Astrocyte (in vitro differentiated cells and primary cell): Measurements from ENCODE around the gene EIF4G3.

ENCODE experiments used
- EZH2 ChIP-seq: IDR thresholded peaks from 2 replicates; pipeline ENCODE4 v1.6.1; 2012; ENCODE audit warnings: mild to moderate bottlenecking, low read length, inconsistent platforms; ENCODE audit not compliant: insufficient read depth
- TF ChIP-seq, protein P1 (sequence below): IDR thresholded peaks from 2 replicates; pipeline ENCODE4 v1.5.1; 2011; ENCODE audit warnings: low read depth, mild to moderate bottlenecking, inconsistent platforms, low read length, moderate library complexity; ENCODE audit not compliant: insufficient read depth

DNA sequence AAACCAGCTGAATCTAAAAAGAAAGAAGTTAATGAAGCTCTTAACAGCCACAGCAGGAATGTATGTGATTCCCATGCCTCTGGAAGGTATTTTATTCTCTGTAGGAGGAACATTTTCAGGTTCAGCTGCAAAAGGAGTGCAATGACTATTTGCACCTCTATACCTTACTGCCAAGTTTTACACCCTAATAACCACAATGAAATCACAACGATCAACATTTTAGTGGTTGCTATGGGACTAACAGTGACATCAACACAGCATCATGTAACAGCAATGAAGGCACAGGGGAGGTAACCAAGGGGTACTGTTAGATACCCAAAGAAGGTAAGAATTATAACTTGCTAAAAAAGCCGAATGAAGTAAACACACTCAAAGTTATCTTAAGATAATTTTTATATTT is 273.3 kb downstream of the EIF4G3 start:
- TF ChIP-seq, protein P1, sequence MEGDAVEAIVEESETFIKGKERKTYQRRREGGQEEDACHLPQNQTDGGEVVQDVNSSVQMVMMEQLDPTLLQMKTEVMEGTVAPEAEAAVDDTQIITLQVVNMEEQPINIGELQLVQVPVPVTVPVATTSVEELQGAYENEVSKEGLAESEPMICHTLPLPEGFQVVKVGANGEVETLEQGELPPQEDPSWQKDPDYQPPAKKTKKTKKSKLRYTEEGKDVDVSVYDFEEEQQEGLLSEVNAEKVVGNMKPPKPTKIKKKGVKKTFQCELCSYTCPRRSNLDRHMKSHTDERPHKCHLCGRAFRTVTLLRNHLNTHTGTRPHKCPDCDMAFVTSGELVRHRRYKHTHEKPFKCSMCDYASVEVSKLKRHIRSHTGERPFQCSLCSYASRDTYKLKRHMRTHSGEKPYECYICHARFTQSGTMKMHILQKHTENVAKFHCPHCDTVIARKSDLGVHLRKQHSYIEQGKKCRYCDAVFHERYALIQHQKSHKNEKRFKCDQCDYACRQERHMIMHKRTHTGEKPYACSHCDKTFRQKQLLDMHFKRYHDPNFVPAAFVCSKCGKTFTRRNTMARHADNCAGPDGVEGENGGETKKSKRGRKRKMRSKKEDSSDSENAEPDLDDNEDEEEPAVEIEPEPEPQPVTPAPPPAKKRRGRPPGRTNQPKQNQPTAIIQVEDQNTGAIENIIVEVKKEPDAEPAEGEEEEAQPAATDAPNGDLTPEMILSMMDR: no peak
- TF ChIP-seq EZH2: no peak
